AG10803 (cell line): ENCODE data around the gene GRIA1.
"Not testable (repeated sequence)": the region's sequence is repeated elsewhere in the genome, so short reads cannot be mapped to it uniquely, and the experiment has no call there.

Experiments used
- DNase-seq: peaks from one replicate; pipeline ENCODE4 v3.0.0; 2010; ENCODE audit warnings: low read depth
- H3K4me3 ChIP-seq: 2 replicates; pipeline ENCODE4 v1.5.1; 2011; ENCODE audit warnings: mild to moderate bottlenecking, low read length, control low read depth
- TF ChIP-seq, protein P1 (sequence below): conservative IDR thresholded peaks from 2 replicates; pipeline ENCODE4 v1.5.1; 2011; ENCODE audit warnings: mild to moderate bottlenecking, low read length, control low read depth, inconsistent platforms

Gene GRIA1

GRCh38 chr5:153860195-153860886 lies 369.9 kb downstream of the GRIA1 start:
- no peak overlapping the region for H3K4me3 ChIP-seq
- no peak for DNase-seq
- TF ChIP-seq, protein P1, sequence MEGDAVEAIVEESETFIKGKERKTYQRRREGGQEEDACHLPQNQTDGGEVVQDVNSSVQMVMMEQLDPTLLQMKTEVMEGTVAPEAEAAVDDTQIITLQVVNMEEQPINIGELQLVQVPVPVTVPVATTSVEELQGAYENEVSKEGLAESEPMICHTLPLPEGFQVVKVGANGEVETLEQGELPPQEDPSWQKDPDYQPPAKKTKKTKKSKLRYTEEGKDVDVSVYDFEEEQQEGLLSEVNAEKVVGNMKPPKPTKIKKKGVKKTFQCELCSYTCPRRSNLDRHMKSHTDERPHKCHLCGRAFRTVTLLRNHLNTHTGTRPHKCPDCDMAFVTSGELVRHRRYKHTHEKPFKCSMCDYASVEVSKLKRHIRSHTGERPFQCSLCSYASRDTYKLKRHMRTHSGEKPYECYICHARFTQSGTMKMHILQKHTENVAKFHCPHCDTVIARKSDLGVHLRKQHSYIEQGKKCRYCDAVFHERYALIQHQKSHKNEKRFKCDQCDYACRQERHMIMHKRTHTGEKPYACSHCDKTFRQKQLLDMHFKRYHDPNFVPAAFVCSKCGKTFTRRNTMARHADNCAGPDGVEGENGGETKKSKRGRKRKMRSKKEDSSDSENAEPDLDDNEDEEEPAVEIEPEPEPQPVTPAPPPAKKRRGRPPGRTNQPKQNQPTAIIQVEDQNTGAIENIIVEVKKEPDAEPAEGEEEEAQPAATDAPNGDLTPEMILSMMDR = no peak

- DNase-seq, H3K4me3 ChIP-seq: not testable (repeated sequence)
Observed at GRCh38 chr5:153862906-153863305, 372.4 kb downstream of the GRIA1 start.
